Measurements from ENCODE around the gene SUMO2. TPM values are rescaled to one million over a fixed set of nuclear protein-coding genes. Genes with fewer than 3 reads are reported as not detected.
"Not testable (repeated sequence)": the region's sequence is repeated elsewhere in the genome, so short reads cannot be mapped to it uniquely, and the experiment has no call there.

The SUMO2 gene
- total and polyA plus RNA-seq, 2 of the 13 experiments (the other 11 are each of a cell fraction or from before 2014, with no cell fraction given): 337 to 553 TPM

DNA sequence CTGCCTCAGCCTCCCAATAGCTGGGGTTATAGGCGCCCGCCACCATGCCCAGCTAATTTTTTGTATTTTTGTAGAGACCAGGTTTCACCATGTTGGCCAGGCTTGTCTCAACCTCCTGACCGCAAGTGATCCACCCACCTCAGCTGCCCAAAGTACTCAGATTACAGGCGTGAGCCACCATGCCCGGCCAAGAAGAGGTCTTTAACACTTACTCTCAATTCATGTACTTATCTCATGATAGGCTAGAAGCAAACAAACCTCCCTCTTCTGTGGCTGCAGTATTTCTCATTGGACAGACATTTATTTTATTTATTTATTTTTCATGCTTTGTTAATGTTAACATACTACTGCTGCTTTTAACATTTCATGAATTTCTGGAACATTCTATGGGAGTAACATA lies 44.2 kb downstream of the SUMO2 start:
- H3K27ac ChIP-seq (ENCODE audit: extremely low read length, insufficient read depth, low read length): no peak overlapping the region
- H3K27me3 ChIP-seq (ENCODE audit: control insufficient read depth in 1 of 2, insufficient read depth in 2 of 2, low read length in 2 of 2): no peaks in the 10 kb centered on the region
- no peak overlapping the region for H3K9ac ChIP-seq (ENCODE audit: insufficient read depth, low read depth, low read length)
- peaks cover 16 to 57% of the 10 kb centered on the region in 2 experiments for H3K36me3 ChIP-seq (replicated peaks in 1 of 2; ENCODE audit: control insufficient read depth in 1 of 2, insufficient read depth in 2 of 2, low read length in 2 of 2)
- POLR2A ChIA-PET: interaction anchor here (0.8 kb wide), 1 partner anchor 16 kb away, joined by 3 read pairs; no protein-coding TSS in a partner anchor
- DNase-seq (ENCODE audit: low spot score): no peak
- no peak overlapping the region for H3K4me3 ChIP-seq (replicated peaks in 1 of 3; ENCODE audit: insufficient read depth in 1 of 3, low read depth in 2 of 3, low read length in 3 of 3)
- 91% methylated on average over 5 of the region's 5 CpGs for WGBS (ENCODE audit: low lambda C conversion rate)
- H3K4me1 ChIP-seq (ENCODE audit: insufficient read depth, low read length): peaks cover 1% of the 10 kb centered on the region
- no peak for TF ChIP-seq AHR (CRISPR knock-in tag; IDR thresholded peaks at IDR 0.05)
- TF ChIP-seq EEA1 (CRISPR knock-in tag; IDR thresholded peaks at IDR 0.05; ENCODE audit: borderline replicate concordance): no peak
- TF ChIP-seq, protein P1, sequence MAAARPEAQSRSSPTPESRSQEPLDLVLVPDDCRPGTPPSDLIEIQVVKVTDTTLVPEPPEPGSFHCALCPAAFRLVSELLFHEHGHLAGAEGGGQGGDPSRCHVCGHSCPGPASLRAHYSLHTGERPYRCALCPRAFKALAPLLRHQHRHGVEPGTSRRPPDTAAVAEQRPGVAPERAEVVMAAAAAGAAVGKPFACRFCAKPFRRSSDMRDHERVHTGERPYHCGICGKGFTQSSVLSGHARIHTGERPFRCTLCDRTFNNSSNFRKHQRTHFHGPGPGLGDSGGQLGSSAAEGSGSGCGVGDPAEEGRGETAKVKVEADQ (CRISPR knock-in tag; IDR thresholded peaks at IDR 0.05; ENCODE audit: borderline replicate concordance): no peak
- in situ Hi-C loops (cut with HindIII; ENCODE audit: extremely low pct_ligation_motif_present, low pct_unique_long_range_greater_than_20kb): no loop called here
- H4K20me1 ChIP-seq (ENCODE audit: insufficient read depth, low read length): no peaks in the 10 kb centered on the region
- H3K79me2 ChIP-seq (ENCODE audit: insufficient read depth, low read length): no peaks in the 10 kb centered on the region
- no peak for FAIRE-seq
- no peak overlapping the region for H2AFZ ChIP-seq (ENCODE audit: low read length)
- no peak for ATAC-seq
- no peak overlapping the region for H3K4me2 ChIP-seq (ENCODE audit: low read depth, low read length)
- H3K9me3 ChIP-seq (ENCODE audit: low read length): no peaks in the 10 kb centered on the region
- intact Hi-C loops (cut with micrococcal nuclease; ENCODE audit: unreplicated experiment): no loop called here
- CTCF ChIA-PET (ENCODE audit: low intra/inter-chr PET ratio, low total read pairs): no interaction called here
- no TSS peak for BruUV-seq (replicated peaks)

DNA sequence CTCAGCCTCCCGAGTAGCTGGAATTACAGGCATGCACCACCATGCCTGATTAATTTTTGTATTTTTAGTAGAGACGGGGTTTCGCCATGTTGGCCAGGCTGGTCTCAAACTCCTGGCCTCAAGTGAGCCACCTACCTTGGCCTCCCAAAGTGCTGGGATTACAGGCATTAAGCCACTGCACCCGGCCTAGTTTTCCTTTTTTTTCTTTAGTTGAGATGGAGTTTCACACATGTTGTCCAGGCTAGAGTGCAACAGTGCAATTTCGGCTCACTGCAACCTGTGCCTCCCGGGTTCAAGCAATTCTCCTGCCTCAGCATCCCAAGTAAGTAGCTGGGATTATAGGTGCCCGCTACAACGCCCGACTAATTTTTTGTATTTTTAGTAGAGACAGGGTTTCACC lies 45.0 kb downstream of the SUMO2 start:
- H3K79me2 ChIP-seq (ENCODE audit: insufficient read depth, low read length); FAIRE-seq: not testable (repeated sequence)

More for the DNA sequence above, 45.0 kb downstream of the SUMO2 start:
- intact Hi-C loops (cut with micrococcal nuclease; ENCODE audit: unreplicated experiment); H3K4me3 ChIP-seq (replicated peaks in 1 of 3; ENCODE audit: insufficient read depth in 1 of 3, low read depth in 2 of 3, low read length in 3 of 3); in situ Hi-C loops (cut with HindIII; ENCODE audit: extremely low pct_ligation_motif_present, low pct_unique_long_range_greater_than_20kb); BruUV-seq (replicated peaks); H3K4me2 ChIP-seq (ENCODE audit: low read depth, low read length); H3K27ac ChIP-seq (ENCODE audit: extremely low read length, insufficient read depth, low read length); CTCF ChIA-PET (ENCODE audit: low intra/inter-chr PET ratio, low total read pairs); H3K4me1 ChIP-seq (ENCODE audit: insufficient read depth, low read length); H3K27me3 ChIP-seq (ENCODE audit: control insufficient read depth in 1 of 2, insufficient read depth in 2 of 2, low read length in 2 of 2); ATAC-seq; H4K20me1 ChIP-seq (ENCODE audit: insufficient read depth, low read length); H3K9ac ChIP-seq (ENCODE audit: insufficient read depth, low read depth, low read length); H3K9me3 ChIP-seq (ENCODE audit: low read length); DNase-seq (ENCODE audit: low spot score); H2AFZ ChIP-seq (ENCODE audit: low read length): not testable (repeated sequence)
- POLR2A ChIA-PET: interaction anchor here (0.8 kb wide), 1 partner anchor 17 kb away, joined by 3 read pairs; no protein-coding TSS in a partner anchor
- WGBS (ENCODE audit: low lambda C conversion rate): 93% methylated on average over 9 of the region's 9 CpGs
- peaks cover 9 to 49% of the 10 kb centered on the region in 2 experiments for H3K36me3 ChIP-seq (replicated peaks in 1 of 2; ENCODE audit: control insufficient read depth in 1 of 2, insufficient read depth in 2 of 2, low read length in 2 of 2)

Measured in HepG2 (cell line).